ENCODE data around the gene PSME1.

The PSME1 gene

DNA sequence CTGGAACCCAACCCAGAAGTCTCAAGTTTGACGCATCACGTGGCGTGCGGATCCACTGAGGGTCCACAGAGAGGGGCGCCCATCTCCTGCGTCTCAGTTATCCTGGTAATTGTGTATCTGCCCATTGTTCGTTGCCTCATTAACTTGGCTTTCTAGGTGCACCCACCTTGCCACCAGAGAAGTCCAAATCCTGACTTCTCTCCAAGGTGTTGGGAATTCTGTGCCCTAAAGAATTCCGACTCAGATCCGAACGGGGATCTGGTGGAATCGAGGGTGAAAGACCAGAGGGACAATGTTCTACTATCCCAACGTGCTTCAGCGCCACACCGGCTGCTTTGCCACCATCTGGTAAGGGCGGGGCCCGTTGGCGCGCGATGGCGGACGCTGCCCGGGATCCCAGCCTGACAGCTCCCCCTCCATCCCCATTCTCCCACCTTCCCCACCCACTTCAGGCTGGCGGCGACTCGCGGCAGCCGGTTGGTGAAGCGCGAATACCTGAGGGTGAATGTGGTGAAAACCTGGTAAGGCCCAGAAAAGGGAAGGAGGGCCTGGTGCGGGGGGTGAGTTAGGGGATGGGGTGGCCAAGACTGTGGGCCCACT is 36.4 kb downstream of the PSME1 start:
- ATAC-seq: no peak
- DNase-seq: no peak

DNA sequence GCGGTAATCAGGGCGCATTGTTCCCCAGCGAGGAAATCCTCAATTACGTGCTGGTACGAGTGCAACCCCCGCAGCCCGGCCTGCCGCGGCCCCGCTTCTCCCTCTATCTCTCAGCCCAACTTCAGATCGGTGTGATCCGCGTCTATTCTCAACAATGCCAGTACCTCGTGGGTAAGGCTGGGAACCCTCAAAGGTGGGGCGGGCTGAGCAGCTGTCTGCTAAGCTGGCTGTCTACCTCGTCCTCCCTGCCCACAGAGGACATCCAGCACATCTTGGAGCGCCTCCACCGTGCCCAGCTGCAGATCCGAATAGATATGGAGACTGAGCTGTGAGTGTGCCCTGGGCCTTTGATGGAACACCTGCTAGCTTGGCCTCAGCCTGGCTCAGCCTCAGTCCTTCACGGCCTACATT is 36.9 kb downstream of the PSME1 start:
- DNase-seq (no peak), ATAC-seq (no peak)

DNA sequence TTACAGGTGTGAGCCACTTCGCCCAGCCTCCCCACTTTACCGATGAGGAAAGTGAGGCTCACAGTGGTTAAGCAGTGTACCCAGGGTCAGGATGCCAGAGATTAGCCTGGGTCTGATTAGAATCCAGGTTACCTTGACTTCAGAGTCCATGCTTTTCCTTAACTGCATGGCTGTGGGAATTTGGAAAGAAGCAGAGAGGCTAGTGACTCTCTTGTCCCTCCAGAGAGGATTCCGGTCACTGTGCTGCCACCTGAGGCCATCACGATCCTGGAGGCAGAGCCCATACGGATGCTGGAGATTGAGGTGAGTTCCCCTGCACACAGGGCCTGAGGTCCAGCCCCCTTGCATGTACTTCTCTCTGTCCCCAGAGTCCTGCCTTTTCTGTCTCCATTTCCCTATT is 40.6 kb downstream of the PSME1 start:
- ATAC-seq: no peak
- no peak for DNase-seq

DNA sequence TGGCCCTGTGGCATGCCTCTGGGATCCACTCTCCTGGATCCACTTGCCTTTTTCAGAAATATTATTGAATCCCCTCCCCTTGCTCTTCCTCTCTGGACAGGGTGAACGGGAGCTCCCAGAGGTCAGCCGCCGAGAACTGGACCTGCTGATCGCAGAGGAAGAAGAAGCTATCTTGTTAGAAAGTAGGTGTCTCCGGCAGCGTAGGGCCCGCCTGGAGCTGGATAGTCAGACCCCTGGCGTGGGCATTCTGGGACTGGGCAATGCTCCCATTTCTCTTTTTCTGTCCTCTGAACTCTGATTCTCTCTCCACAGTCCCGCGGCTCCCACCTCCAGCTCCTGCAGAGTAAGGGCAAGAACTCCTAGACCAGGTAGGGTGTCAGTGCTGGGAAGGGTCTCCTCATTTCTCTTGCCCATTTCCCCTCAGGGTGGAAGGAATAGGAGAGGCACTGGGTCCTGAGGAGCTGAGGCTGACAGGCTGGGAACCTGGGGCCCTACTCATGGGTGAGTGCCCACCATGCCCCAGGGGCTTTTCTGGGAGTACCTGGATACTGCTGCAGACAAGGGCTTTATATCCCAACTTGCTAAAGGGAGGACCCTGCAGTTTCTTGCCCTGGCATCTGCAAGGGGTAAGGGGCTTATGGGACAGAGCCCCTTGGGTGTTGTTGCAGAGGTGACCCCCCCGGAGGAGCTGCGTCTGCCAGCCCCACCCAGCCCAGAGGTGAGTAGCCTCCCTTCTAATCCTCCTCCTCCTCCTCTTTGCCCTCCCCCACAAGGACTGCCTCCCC is 41.2 kb downstream of the PSME1 start:
- DNase-seq: no peak
- no peak for ATAC-seq

DNA sequence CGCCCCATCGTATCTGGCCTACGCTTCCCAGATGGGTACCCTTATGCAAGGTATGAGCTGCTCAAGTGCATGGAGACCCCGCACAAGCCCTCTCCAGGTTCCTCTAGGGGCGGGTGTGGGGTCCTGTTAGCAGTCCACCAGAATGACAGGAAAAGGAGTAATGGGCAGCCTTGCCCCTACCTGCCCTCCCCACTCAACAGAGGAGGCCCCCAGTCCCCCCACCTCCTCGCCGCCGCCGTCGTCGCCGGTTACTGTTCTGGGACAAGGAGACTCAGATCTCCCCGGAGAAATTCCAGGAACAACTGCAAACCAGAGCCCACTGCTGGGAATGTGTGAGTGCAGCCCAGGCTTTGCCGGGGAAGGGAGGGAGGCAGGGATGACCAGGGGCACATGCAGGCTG is 41.9 kb downstream of the PSME1 start:
- no peak for ATAC-seq
- DNase-seq: no peak

DNA sequence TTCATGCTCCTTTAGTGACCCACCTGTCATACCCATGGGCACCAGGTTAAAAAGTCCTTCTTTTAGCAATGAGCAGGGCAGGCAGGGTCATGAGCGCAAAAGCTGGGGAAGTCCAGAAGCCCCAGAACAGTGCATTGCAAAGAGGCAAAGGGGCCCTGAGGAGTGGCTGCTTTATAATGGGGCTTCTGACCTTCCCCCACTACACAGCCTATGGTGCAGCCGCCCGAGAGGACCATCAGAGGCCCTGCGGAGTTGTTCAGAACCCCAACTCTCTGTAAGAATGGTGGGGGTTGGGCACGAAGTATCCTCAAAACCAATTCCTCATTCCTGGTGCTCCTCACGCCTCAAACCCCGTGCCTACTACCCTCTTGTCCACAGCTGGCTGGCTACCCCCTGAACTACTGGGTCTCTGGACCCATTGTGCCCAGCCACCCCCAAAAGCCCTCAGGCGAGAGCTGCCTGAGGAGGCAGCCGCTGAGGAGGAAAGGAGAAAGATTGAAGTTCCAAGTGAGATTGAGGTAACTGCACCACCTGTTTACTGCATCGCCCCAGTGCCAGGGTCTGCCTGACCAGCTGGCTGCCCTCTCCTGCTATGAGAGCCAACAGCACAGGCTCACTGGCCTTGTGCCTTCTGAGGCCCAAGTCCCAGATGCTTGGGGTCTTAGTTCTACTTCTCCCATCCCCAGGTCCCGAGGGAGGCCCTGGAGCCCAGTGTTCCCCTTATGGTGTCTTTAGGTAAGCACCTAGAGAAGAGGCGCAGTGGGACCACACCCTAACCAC is 42.6 kb downstream of the PSME1 start:
- DNase-seq (no peak), ATAC-seq (no peak)

DNA sequence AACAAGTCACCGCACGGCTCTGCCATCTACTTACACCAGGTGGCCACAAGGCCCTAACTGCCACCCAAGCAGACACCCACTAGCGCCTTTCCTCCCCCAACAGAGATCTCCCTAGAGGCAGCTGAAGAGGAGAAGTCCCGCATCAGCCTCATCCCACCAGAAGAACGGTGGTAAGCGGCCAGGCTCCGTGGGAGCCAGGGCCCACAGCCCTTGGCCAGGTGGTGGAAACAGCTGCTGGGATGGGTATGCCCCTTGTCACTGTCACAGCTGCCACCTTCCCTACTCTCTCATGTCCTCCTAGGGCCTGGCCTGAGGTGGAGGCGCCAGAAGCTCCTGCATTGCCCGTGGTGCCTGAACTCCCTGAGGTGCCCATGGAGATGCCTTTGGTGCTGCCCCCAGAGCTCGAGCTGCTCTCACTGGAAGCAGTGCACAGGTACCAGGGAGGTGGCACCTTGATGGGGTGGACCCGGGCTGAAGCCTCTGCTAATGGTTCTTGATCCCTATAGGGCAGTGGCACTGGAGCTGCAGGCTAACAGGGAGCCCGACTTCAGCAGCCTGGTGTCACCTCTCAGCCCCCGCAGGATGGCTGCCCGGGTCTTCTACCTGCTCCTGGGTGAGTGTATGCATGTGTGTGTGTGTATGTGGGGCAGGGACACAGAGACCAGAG is 43.4 kb downstream of the PSME1 start:
- ATAC-seq: peak; percentile 7
- no peak for DNase-seq

DNA sequence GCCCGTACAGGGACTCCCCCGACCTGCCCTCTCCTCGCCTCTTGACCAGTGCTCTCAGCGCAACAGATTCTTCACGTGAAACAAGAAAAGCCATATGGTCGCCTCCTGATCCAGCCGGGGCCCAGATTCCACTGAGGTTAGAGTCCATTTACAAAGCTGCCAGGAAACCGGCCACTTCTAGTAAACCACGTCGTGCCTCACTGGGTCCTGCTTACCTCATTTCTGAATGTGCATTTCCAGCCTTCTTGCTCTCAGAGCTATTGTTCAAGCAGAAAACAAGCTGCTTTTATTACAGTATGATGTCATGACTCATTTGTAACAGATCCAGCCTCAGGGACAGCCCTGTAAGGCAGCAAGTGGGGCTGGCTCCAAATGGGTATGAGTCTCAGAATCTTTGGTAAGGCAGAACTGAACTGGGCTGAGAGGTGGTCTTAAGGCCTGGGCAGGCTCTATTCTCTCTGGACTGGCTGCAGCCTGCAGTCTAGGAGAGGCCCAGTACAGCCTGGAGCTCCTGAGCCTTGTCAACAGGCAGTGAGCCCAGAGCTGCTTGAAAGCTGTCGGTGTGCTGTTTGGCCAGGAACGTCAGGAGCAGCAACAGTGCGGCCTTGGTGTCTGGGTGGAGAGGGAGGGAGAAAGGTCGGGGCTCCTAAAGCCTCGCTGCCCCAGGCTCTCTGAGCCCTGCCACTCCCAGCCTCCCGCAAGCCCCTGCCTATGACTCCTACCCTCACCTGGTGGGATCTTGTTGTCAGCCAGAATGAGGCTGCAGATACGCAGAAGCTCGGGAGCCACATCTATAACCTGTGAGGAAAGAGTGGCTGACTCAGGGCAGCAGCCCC is 44.2 kb downstream of the PSME1 start:
- DNase-seq: no peak

DNA sequence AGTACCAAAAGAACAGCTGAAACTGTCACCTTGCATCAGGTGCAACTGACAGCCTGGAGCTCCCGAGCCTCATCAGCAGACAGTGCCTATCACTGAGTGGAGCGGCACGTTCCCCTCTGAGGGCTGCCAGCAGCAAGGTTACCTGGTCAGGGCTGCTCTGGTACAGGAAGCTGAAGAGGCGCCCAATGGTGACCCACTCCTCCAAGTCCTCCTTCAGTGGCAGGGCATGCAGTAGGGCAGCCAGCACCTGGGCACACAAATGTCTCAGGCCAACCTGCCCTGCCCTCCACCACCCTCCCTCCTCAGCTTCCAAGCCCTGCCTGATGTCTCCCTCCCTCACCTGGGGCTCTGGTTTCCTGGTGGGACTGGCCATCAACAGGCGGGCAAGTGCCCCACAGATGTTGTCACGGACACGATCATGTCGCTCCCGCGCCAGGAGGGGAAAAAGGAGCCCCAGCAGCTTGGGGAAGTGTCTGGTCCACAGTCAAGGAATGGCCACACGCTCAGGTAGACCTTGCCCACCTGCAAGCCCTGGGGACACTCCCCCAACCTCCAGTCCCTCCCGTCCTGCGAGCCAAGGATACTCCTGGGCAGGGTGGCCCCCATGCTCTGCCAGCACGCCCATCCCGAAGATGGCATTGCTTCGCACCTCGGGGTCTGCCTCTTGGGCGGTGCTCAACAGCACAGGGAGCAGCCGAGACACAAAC is 45.5 kb downstream of the PSME1 start:
- ATAC-seq (no peak), DNase-seq (no peak)

More for the DNA sequence above, 44.2 kb downstream of the PSME1 start:
- ATAC-seq: no peak

DNA sequence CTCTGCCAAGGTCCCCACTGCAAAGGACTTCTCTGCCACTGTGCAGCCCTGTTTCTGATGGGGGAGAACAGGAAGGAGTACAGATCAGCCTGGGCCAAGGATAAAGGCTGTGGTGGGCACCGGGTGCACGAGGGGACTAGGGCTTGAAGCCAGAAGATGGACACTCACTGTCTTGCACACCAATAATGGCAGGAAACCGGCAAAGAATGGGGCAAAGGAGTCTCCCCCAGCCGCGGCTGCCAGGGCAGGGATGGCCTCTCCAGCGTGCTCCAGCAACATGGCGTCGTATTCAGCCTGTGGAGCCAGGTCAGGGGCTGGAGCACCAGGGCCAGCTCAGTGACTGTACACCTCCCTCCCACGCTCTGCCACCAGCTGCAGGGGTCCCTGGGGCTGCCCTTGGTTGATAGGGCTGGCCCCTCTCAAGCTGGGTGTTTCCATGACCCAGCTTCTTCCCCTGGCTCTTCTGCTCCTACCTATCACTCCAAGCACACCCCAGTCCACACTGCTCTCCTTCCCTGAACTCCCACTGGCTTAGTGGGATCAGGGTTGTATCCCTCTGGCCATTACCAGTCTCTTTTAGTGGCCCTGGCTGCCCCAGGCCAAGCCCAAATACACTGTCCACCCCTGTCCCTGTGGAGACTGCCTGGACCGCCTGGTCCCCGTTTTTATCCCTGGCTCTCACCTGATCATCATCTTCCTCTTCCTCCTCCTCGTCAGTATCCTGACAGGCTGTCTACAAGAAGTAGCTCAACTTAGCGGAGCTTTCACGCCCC is 46.3 kb downstream of the PSME1 start:
- ATAC-seq (no peak), DNase-seq (no peak)

DNA sequence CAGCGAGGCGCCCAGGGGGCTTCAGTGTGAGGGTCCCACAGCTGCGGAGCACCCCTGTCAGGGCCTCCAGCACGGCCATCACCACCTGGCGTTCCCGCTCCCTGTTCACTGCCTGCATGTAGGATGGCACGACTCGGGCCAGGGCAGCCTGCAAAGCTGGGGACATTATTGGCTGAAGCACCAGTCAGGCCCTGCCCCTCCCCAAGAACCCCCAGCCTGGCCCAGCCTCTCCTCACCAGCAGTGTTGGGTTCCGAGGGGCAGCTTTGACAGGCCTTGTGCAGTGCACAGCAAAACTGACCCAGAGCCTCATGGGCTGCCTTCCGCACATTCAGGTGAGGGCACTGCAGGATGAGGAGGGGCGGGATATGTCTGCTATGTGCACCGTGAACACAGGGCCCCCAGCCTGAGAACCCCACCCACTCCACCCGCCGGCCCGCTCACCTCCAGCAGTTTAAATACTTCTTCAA is 47.1 kb downstream of the PSME1 start:
- no peak for ATAC-seq
- no peak for DNase-seq

DNA sequence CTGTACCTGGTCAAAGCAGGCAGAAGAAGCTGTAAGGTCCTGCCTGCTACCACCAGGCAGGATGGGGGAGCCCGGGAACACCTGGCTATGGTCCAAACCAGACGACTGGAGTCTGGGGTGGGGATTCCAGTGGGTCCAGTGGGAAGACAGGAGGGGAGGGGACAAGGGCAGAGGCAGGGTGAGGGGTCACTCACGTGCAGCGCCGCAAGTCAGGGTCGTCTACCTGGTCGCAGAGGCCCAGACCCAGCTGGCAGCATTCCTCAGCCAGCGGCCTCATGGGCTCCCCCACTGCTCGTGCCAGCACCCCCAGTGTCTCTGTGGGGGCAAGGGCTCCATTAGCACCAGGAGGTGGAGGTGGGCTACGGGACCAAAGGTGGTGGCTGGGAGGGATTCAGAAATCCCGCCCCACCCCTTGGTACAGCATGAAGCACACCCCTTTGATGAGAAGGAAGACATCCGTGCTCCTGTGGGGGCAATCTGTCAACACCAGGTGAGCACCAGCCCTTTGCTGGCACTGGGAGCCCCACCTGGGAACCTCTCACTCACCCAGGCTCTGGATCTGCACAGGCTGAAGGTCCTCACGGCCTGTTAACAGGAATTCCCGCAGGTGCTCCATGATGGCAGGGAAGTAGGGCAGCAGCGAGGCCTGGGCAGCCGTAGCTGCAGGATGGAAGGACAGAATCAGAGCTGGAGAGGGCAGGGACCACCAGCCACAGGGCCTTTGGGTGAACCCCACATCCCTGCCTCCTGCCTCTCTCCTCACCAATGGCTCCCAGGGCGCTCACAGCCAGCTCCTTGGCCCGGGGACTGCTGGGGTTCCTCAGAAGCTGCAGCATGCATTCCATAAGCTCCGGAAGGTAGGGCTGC is 48.3 kb downstream of the PSME1 start:
- DNase-seq (no peak), ATAC-seq (no peak)

DNA sequence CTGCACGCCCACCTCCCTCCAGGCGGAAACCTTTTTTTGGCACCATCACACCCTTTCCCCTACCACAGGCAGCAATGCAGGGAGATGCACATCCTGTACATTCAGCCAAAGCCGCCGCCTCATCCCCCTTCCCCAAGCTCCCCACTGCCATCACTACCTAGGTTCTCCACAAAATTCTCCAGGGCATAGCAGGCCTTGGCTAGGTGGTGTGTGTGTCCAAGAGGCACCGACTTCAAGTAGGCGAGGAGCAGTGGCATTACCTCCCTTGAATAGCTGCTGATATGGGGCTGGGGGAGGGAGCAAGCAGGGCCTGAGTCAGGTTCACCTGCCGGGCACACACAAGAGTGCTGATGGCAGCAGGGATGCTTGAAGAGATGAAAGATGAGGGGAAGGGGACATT is 49.0 kb downstream of the PSME1 start:
- no peak for DNase-seq
- ATAC-seq: no peak

DNA sequence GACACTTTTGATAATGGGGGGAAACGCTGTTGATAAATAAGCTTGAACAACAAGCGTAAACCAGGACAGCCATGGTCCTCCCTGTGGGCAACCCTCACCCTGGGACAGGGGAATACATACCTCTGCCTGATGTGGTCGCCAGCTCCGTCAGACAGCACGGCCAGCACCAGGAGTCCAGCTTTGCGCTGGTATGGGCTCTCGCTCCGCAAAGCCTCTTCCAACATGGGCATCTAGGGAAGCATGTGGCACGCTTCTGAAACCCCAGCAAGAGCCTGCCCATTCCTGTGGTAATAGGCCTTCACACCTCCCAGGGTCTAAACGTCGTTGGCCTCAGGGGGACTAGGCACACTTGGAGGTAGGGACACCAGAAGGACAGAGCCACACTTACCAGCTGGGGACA is 49.7 kb downstream of the PSME1 start:
- ATAC-seq: no peak
- DNase-seq: no peak

DNA sequence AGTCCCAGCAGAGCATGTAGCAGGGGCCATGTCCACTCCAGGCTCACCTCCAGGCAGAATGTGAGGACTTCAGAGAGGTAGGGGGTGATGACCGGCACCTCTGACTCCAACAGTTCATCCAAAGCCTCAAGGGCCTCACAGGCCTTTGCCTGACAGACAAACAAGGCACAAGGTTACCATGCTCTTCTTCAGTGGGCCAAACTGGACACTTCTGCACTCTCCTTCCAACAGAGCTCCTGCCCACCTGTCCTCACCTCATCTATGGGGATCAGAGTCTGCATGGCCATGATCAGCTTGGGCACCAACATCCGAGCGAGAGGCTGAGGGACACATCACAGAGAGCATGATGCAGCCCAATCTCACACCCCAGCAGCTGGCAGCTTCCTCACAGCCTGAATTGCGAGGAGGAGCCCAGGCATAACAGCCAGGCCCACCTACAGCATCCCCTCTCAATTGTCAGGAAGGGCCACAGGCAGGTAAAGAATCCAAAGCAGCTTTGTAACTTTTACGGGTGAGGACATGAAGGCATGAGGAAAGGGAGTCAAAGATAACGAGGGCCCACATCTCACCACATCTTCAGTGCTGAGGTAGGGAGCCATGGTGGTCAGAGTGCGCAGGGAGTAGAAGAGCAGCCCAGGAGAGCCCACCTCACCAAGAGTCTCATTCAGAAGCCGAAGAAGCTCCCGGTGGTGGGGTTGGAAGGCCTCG is 51.0 kb downstream of the PSME1 start:
- no peak for ATAC-seq
- no peak for DNase-seq

DNA sequence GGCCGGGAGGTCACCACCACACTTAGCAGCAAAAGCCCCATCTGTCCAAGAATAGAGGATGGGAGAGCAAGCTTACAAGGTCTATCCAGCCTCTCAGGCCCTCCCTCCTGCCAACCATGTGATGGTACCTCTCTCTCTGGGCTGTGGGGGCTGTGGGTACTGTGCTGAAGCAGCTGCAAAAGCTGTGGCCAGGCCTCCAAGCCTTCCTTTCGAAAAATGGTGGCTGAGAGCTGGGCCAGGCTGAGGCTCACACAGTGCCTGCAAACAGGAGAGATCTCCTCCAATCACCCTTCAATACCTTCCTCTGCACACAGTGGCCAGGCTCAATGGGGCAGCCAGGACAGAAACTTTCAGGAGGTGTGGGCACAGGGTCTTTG is 51.5 kb downstream of the PSME1 start:
- ATAC-seq: no peak
- DNase-seq: no peak

Data from stimulated activated naive CD8-positive, alpha-beta T cell treated with anti-CD3 and anti-CD28 coated beads, Interleukin-15, Interleukin-2, amounts not matched to agents 100 U/mL and 50 U/mL, for 24 hours (primary cell).